Choroid plexus epithelial cell (primary cell): Measurements from ENCODE around the gene CASP9.

ENCODE experiments used
- DNase-seq: peaks from one replicate; pipeline ENCODE4 v3.0.0-alpha.2; 2010; ENCODE audit warnings: low read depth
- H3K4me3 ChIP-seq: 2 replicates; pipeline ENCODE4 v1.5.1; 2011; ENCODE audit warnings: low read depth, mild to moderate bottlenecking, control low read depth, low read length, moderate library complexity
- CTCF ChIP-seq: conservative IDR thresholded peaks from 2 replicates; pipeline ENCODE4 v1.5.1; 2011; ENCODE audit warnings: low read depth, mild to moderate bottlenecking, control low read depth, inconsistent platforms, low read length, moderate library complexity

Gene CASP9

GRCh38 chr1:15557594-15557993, 33.6 kb upstream of the CASP9 start:
- no peak overlapping the region for H3K4me3 ChIP-seq
- no peak for DNase-seq
- TF ChIP-seq CTCF: no peak

GRCh38 chr1:15557008-15557407, 33.0 kb upstream of the CASP9 start:
- no peak overlapping the region for H3K4me3 ChIP-seq
- no peak for DNase-seq
- no peak for TF ChIP-seq CTCF

- DNase-seq: no peak
- H3K4me3 ChIP-seq: no peak overlapping the region
- no peak for TF ChIP-seq CTCF
These were observed 26.6 kb upstream of the CASP9 start for GRCh38 chr1:15550573-15550972.

GRCh38 chr1:15546641-15547040, 22.6 kb upstream of the CASP9 start:
- TF ChIP-seq CTCF: no peak
- DNase-seq: no peak
- no peak overlapping the region for H3K4me3 ChIP-seq

- peak; percentile 91 for DNase-seq
- no peak for TF ChIP-seq CTCF
- no peak overlapping the region for H3K4me3 ChIP-seq
These were observed 19.9 kb upstream of the CASP9 start for GRCh38 chr1:15543589-15544568.

- no peak for DNase-seq
- no peak for TF ChIP-seq CTCF
- no peak overlapping the region for H3K4me3 ChIP-seq
These were observed 19.2 kb upstream of the CASP9 start for GRCh38 chr1:15543251-15543588.
